ENCODE results near the gene PLEKHG3. TPM values are rescaled to one million over a fixed set of nuclear protein-coding genes. Genes with fewer than 3 reads are reported as not detected.

Gene PLEKHG3
- total and polyA plus RNA-seq, 2 donors (not counting 1 experiment from before 2014, with no cell fraction given) = 0.17 to 3.0 TPM

DNA sequence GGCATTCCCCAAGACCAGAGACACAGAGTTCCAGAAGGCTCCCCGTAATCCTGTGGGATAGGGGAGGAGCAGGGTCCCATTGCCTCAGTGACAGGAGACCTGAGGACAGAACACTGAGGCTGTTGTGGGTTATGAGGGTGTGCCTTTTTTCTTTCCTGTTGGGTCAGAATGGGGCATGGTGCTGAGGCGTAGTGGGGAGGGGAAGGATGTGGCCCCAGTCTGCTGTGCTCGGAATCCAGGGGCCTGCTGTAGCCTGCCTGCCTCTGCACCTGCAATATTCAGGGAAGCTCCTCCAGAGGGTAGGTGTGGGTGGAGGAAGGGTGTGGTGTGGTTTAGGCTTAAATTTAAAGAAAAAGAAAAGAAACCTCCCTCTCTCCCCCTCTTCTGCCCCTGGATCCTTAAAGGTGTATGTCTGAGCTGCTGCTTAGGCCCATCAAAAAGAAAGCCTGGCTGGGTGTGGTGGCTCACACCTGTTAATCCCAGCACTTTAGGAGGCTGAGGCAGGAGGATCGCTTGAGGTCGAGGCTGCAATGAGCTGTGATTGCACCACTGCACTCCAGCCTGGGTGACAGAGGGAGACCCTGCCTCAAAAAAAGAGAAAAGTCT is 18.7 kb downstream of the PLEKHG3 start:
- DNase-seq (ENCODE audit: low read depth in 2 of 2) = no peak
- H3K9ac ChIP-seq (ENCODE audit: insufficient read depth, low read length) = no peak overlapping the region
- H3K4me1 ChIP-seq (ENCODE audit: control insufficient read depth, extremely low read depth, insufficient read depth, low read length) = peaks cover 29% of the 10 kb centered on the region
- no peaks in the 10 kb centered on the region for H4K20me1 ChIP-seq (ENCODE audit: control insufficient read depth, extremely low read depth, insufficient read depth, low read length)
- no peak overlapping the region for H3K4me2 ChIP-seq (ENCODE audit: extremely low read depth, insufficient read depth, low read length)
- TF ChIP-seq, protein P1, sequence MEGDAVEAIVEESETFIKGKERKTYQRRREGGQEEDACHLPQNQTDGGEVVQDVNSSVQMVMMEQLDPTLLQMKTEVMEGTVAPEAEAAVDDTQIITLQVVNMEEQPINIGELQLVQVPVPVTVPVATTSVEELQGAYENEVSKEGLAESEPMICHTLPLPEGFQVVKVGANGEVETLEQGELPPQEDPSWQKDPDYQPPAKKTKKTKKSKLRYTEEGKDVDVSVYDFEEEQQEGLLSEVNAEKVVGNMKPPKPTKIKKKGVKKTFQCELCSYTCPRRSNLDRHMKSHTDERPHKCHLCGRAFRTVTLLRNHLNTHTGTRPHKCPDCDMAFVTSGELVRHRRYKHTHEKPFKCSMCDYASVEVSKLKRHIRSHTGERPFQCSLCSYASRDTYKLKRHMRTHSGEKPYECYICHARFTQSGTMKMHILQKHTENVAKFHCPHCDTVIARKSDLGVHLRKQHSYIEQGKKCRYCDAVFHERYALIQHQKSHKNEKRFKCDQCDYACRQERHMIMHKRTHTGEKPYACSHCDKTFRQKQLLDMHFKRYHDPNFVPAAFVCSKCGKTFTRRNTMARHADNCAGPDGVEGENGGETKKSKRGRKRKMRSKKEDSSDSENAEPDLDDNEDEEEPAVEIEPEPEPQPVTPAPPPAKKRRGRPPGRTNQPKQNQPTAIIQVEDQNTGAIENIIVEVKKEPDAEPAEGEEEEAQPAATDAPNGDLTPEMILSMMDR (conservative IDR thresholded peaks at IDR 0.05 in 1 of 2, IDR thresholded peaks at IDR 0.05 in 1 of 2; ENCODE audit: low read depth in 1 of 2, low read length in 2 of 2) = no peak
- no peak for TF ChIP-seq EZH2 (IDR thresholded peaks at IDR 0.05; ENCODE audit: low read length, missing control alignments)
- H3K9me3 ChIP-seq (ENCODE audit: control insufficient read depth, insufficient read depth, low read depth, low read length) = no peaks in the 10 kb centered on the region
- no peak overlapping the region for H2AFZ ChIP-seq (ENCODE audit: low read length)
- no peaks in the 10 kb centered on the region for H3K79me2 ChIP-seq (ENCODE audit: control insufficient read depth, insufficient read depth, low read length)
- H3K36me3 ChIP-seq (ENCODE audit: control insufficient read depth, insufficient read depth, low read length) = no peaks in the 10 kb centered on the region
- no peak overlapping the region for H3K4me3 ChIP-seq (replicated peaks in 1 of 4; ENCODE audit: control extremely low read depth in 1 of 4, insufficient read depth in 1 of 4, low read depth in 3 of 4, low read length in 4 of 4)
- no peak overlapping the region for H3K27ac ChIP-seq (ENCODE audit: insufficient read depth, low read length)
- peaks cover 2% of the 10 kb centered on the region for H3K27me3 ChIP-seq (ENCODE audit: control insufficient read depth, insufficient read depth, low read length)

DNA sequence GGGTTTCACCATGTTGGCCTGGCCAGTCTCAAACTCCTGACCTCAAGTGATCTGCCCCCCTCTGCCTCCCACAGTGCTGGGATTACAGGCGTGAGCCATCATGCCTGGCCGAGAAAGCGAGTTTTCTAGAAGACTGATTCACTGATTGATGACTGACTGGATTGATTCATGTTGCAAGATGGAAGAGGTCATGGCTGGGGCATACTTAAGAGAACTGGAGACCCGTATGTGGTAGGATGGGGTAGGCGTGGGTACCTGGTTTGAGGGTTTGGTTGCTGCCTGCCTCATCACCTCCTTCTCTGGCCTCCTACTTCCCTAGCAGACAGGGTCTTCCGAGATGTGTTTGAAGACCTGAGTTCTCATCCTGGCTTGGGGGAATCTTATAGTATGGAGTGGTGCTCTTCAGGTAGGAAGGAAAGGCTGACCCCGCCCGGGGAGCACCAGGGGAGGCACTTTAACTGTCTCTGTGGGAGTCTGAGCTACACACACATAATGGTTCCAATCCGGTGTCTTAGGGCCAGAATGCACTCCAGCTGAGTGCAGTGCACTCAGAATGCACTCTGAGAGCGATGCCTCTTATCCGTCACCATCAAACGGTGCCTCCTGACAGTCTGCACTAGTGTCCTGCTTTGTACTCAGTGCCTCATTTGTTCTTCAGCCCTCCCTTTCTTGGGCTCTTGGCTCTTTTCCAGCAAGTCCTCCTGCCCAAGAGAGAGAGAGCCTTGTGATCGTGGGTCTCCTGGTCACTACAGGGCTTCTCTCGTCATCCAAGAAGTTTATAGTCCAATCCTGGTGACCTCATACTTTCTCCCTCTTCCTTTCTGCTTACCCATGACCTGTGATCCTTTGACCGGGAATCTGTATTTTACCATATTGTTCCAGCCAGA is 19.7 kb downstream of the PLEKHG3 start:
- DNase-seq (ENCODE audit: low read depth in 2 of 2) = peak in 1 of 2 donors; percentile 46

DNA sequence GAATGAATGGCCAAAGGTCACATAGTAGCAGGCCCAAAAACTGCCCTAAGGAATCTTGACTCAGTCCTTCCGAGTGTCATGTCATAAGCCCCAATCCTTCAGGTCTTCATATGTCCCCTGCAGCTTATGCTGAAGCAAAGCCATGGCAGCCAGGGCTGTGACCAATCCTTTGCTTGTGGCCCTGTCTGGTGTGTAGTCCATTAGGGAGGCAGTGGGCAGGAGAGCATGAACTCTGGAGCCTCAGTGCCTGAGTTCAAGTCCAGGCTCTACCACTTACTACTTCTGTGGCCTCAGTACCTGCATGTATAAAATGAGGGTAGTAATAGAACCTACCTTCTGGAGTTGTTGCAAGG is 20.3 kb downstream of the PLEKHG3 start:
- H4K20me1 ChIP-seq (ENCODE audit: control insufficient read depth, extremely low read depth, insufficient read depth, low read length) = no peaks in the 10 kb centered on the region
- no peaks in the 10 kb centered on the region for H3K36me3 ChIP-seq (ENCODE audit: control insufficient read depth, insufficient read depth, low read length)
- H2AFZ ChIP-seq (ENCODE audit: low read length) = no peak overlapping the region
- no peak overlapping the region for H3K4me3 ChIP-seq (replicated peaks in 1 of 4; ENCODE audit: control extremely low read depth in 1 of 4, insufficient read depth in 1 of 4, low read depth in 3 of 4, low read length in 4 of 4)
- no peak for DNase-seq (ENCODE audit: low read depth in 2 of 2)
- H3K4me2 ChIP-seq (ENCODE audit: extremely low read depth, insufficient read depth, low read length) = no peak overlapping the region
- H3K27me3 ChIP-seq (ENCODE audit: control insufficient read depth, insufficient read depth, low read length) = no peaks in the 10 kb centered on the region
- peaks cover 27% of the 10 kb centered on the region for H3K4me1 ChIP-seq (ENCODE audit: control insufficient read depth, extremely low read depth, insufficient read depth, low read length)
- H3K27ac ChIP-seq (ENCODE audit: insufficient read depth, low read length) = no peak overlapping the region
- no peak overlapping the region for H3K9ac ChIP-seq (ENCODE audit: insufficient read depth, low read length)
- no peaks in the 10 kb centered on the region for H3K79me2 ChIP-seq (ENCODE audit: control insufficient read depth, insufficient read depth, low read length)
- TF ChIP-seq EZH2 (IDR thresholded peaks at IDR 0.05; ENCODE audit: low read length, missing control alignments) = no peak
- no peaks in the 10 kb centered on the region for H3K9me3 ChIP-seq (ENCODE audit: control insufficient read depth, insufficient read depth, low read depth, low read length)

More for the DNA sequence above, 19.7 kb downstream of the PLEKHG3 start:
- no peak overlapping the region for H3K9ac ChIP-seq (ENCODE audit: insufficient read depth, low read length)
- no peak overlapping the region for H2AFZ ChIP-seq (ENCODE audit: low read length)
- no peaks in the 10 kb centered on the region for H3K36me3 ChIP-seq (ENCODE audit: control insufficient read depth, insufficient read depth, low read length)
- H3K27ac ChIP-seq (ENCODE audit: insufficient read depth, low read length) = no peak overlapping the region
- no peak overlapping the region for H3K4me2 ChIP-seq (ENCODE audit: extremely low read depth, insufficient read depth, low read length)
- H3K79me2 ChIP-seq (ENCODE audit: control insufficient read depth, insufficient read depth, low read length) = no peaks in the 10 kb centered on the region
- H3K4me3 ChIP-seq (replicated peaks in 1 of 4; ENCODE audit: control extremely low read depth in 1 of 4, insufficient read depth in 1 of 4, low read depth in 3 of 4, low read length in 4 of 4) = no peak overlapping the region
- H3K4me1 ChIP-seq (ENCODE audit: control insufficient read depth, extremely low read depth, insufficient read depth, low read length) = peaks cover 29% of the 10 kb centered on the region
- H4K20me1 ChIP-seq (ENCODE audit: control insufficient read depth, extremely low read depth, insufficient read depth, low read length) = no peaks in the 10 kb centered on the region
- no peaks in the 10 kb centered on the region for H3K27me3 ChIP-seq (ENCODE audit: control insufficient read depth, insufficient read depth, low read length)
- TF ChIP-seq EZH2 (IDR thresholded peaks at IDR 0.05; ENCODE audit: low read length, missing control alignments) = no peak
- TF ChIP-seq, protein P1 (conservative IDR thresholded peaks at IDR 0.05 in 1 of 2, IDR thresholded peaks at IDR 0.05 in 1 of 2; ENCODE audit: low read depth in 1 of 2, low read length in 2 of 2) = no peak
- no peaks in the 10 kb centered on the region for H3K9me3 ChIP-seq (ENCODE audit: control insufficient read depth, insufficient read depth, low read depth, low read length)

Measured in fibroblast of lung (primary cell).